ENCODE data around the gene TLR10.
"Not testable (repeated sequence)": the region's sequence is repeated elsewhere in the genome, so short reads cannot be mapped to it uniquely, and the experiment has no call there.

Gene TLR10

GRCh38 chr4:38768968-38769394 is 13.8 kb downstream of the TLR10 start:
- ATAC-seq (ENCODE audit: low read depth) = peak; percentile 67
- Mint-ChIP-seq H3K27me3 (no peaks in the 10 kb centered on the region), H3K27ac (peak overlapping the region; percentile 46)

GRCh38 chr4:38766940-38767339 is 15.8 kb downstream of the TLR10 start:
- not testable (repeated sequence) for H3K4me3 Mint-ChIP-seq; ATAC-seq (ENCODE audit: low read depth)

More at GRCh38 chr4:38768968-38769394, 13.8 kb downstream of the TLR10 start:
- peaks cover 42% of the 10 kb centered on the region for H3K36me3 Mint-ChIP-seq
- peak overlapping the region; percentile 37 for H3K4me3 Mint-ChIP-seq
- H3K9me3 Mint-ChIP-seq = peaks cover 7% of the 10 kb centered on the region
- DNase-seq (ENCODE audit: low spot score in 2 of 2) = no peak
- peaks cover 39% of the 10 kb centered on the region for H3K4me1 Mint-ChIP-seq

GRCh38 chr4:38765382-38765781 is 17.4 kb downstream of the TLR10 start:
- no peak overlapping the region for H3K4me3 Mint-ChIP-seq
- H3K27ac Mint-ChIP-seq = peak overlapping the region; percentile 86

More at GRCh38 chr4:38766940-38767339, 15.8 kb downstream of the TLR10 start:
- Mint-ChIP-seq H3K27ac (peak overlapping the region; percentile 56), H3K36me3 (peaks cover 33% of the 10 kb centered on the region), H3K4me1 (peaks cover 48% of the 10 kb centered on the region)
- H3K27me3 Mint-ChIP-seq; H3K9me3 Mint-ChIP-seq; DNase-seq (ENCODE audit: low spot score in 2 of 2): not testable (repeated sequence)

DNA sequence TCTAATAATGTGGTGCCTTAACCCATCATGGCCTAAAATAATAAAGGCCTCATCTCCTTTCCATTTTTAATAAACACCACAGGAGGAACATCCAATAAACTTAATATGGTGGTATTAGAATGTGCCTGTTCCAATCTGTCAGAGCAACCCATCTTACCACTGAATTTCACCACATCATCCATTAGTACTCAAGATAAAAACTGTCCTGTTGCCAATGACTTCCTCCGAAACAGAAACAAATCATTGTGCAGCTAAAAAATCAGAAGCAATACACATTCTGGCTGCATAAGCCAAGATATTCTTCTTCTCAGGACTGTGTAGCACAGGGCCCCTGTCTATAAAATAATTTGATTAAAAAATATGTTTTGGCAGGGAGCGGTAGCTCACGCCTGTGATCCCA is 18.5 kb downstream of the TLR10 start:
- H3K36me3 Mint-ChIP-seq = peaks cover 24% of the 10 kb centered on the region
- ATAC-seq (ENCODE audit: low read depth) (no peak), DNase-seq (ENCODE audit: low spot score in 2 of 2) (no peak)
- H3K4me1 Mint-ChIP-seq = peaks cover 44% of the 10 kb centered on the region
- peaks cover 5% of the 10 kb centered on the region for H3K9me3 Mint-ChIP-seq
- H3K27me3 Mint-ChIP-seq = no peaks in the 10 kb centered on the region
- peak overlapping the region; percentile 28 for H3K4me3 Mint-ChIP-seq
- H3K27ac Mint-ChIP-seq = peak overlapping the region; percentile 96

More at GRCh38 chr4:38765382-38765781, 17.4 kb downstream of the TLR10 start:
- Mint-ChIP-seq H3K4me1 (peaks cover 48% of the 10 kb centered on the region), H3K27me3 (no peaks in the 10 kb centered on the region), H3K36me3 (peaks cover 26% of the 10 kb centered on the region), H3K9me3 (peaks cover 5% of the 10 kb centered on the region)
- DNase-seq (ENCODE audit: low spot score in 2 of 2) = no peak
- ATAC-seq (ENCODE audit: low read depth) = no peak

GRCh38 chr4:38762560-38762959 is 20.2 kb downstream of the TLR10 start:
- Mint-ChIP-seq H3K27ac (peak overlapping the region; percentile 96), H3K36me3 (peaks cover 19% of the 10 kb centered on the region), H3K9me3 (peaks cover 5% of the 10 kb centered on the region), H3K4me1 (peaks cover 42% of the 10 kb centered on the region), H3K27me3 (no peaks in the 10 kb centered on the region), H3K4me3 (peak overlapping the region; percentile 64)
- ATAC-seq (ENCODE audit: low read depth) (no peak), DNase-seq (ENCODE audit: low spot score in 2 of 2) (peak in 1 of 2 donors; percentile 27)

GRCh38 chr4:38759790-38760122 is 23.0 kb downstream of the TLR10 start:
- DNase-seq (ENCODE audit: low spot score in 2 of 2) = no peak
- Mint-ChIP-seq H3K27ac (peak overlapping the region; percentile 83), H3K36me3 (peaks cover 2% of the 10 kb centered on the region), H3K4me3 (no peak overlapping the region), H3K4me1 (peaks cover 35% of the 10 kb centered on the region), H3K9me3 (no peaks in the 10 kb centered on the region), H3K27me3 (no peaks in the 10 kb centered on the region)
- no peak for ATAC-seq (ENCODE audit: low read depth)

GRCh38 chr4:38759113-38759789 is 23.5 kb downstream of the TLR10 start:
- peaks cover 34% of the 10 kb centered on the region for H3K4me1 Mint-ChIP-seq
- peaks cover 1% of the 10 kb centered on the region for H3K36me3 Mint-ChIP-seq
- peak; percentile 15 for ATAC-seq (ENCODE audit: low read depth)
- no peaks in the 10 kb centered on the region for H3K27me3 Mint-ChIP-seq
- H3K4me3 Mint-ChIP-seq = peak overlapping the region; percentile 43
- no peaks in the 10 kb centered on the region for H3K9me3 Mint-ChIP-seq
- DNase-seq (ENCODE audit: low spot score in 2 of 2) = peak; percentile 58 to 70
- H3K27ac Mint-ChIP-seq = peak overlapping the region; percentile 83

DNA sequence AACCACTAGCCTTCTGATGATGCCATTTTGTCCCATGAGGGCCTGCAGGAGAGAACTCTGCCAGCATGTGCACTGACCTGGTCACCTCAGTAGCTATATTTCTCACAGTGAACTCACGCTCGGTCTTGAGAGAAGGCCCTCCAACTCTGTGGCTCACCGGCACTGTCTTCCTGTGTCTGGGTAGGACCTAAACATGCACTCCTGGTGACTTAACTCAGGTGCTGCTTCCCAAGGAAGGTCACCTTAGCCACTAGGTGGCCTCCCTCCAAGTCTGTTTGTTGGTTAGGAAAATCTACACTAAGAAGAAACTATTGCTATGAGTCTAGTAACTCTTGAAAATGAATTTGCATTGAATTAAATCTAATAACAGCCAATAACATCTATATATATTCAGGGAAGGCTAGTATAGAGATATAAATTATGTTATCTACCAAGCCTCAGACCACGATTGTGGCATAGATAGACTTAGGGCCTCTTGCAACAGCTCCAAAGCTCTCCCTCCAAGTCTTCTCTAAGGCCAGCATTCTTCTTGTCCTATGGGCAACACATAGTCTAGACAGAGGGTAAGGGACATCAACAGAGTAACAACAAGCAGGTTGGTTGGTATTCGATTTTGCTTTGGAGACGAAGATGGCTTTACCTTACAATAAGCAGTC is 24.7 kb downstream of the TLR10 start:
- no peak overlapping the region for H3K4me3 Mint-ChIP-seq
- DNase-seq (ENCODE audit: low spot score in 2 of 2) (no peak), ATAC-seq (ENCODE audit: low read depth) (no peak)
- no peaks in the 10 kb centered on the region for H3K27me3 Mint-ChIP-seq
- H3K36me3 Mint-ChIP-seq = no peaks in the 10 kb centered on the region
- H3K4me1 Mint-ChIP-seq = peaks cover 28% of the 10 kb centered on the region
- no peaks in the 10 kb centered on the region for H3K9me3 Mint-ChIP-seq
- no peak overlapping the region for H3K27ac Mint-ChIP-seq

- peaks cover 5% of the 10 kb centered on the region for H3K36me3 Mint-ChIP-seq
- H3K27me3 Mint-ChIP-seq = no peaks in the 10 kb centered on the region
- peaks cover 5% of the 10 kb centered on the region for H3K9me3 Mint-ChIP-seq
- DNase-seq (ENCODE audit: low spot score in 2 of 2) (no peak), ATAC-seq (ENCODE audit: low read depth) (no peak)
- H3K27ac Mint-ChIP-seq = no peak overlapping the region
- H3K4me3 Mint-ChIP-seq = no peak overlapping the region
- peaks cover 3% of the 10 kb centered on the region for H3K4me1 Mint-ChIP-seq
Measured at GRCh38 chr4:38752941-38753806, 29.6 kb downstream of the TLR10 start.

DNA sequence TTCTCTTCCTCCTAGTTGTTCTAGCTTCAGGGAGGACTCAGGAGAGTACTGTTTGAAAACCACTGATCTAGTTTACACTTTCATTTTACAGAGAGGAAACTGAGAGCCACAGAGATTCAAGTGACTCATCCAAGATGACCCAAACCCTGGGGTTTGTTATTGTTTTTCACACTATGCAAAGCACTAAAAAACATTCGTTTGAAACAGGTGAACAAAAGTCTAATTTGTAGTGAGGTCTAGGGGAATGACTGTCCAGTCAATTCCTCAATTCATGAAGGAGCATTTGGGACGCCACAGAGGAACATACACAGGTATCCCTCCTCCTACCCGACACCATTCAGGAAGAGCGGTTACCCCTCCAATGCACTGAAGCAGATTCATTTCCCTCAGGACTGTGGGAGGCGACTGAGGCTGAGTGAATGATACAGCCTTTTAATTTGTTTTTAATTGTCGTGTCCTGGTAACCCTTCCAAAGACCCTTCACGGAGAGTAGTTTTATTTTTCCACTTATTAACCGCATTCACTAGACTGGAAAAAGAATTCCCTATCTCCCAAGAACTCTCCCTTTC is 30.3 kb downstream of the TLR10 start:
- peaks cover 6% of the 10 kb centered on the region for H3K9me3 Mint-ChIP-seq
- DNase-seq (ENCODE audit: low spot score in 2 of 2) (no peak), ATAC-seq (ENCODE audit: low read depth) (peak; percentile 35)
- no peak overlapping the region for H3K27ac Mint-ChIP-seq
- H3K27me3 Mint-ChIP-seq = no peaks in the 10 kb centered on the region
- peaks cover 5% of the 10 kb centered on the region for H3K36me3 Mint-ChIP-seq
- H3K4me3 Mint-ChIP-seq = no peak overlapping the region
- H3K4me1 Mint-ChIP-seq = peaks cover 3% of the 10 kb centered on the region

GRCh38 chr4:38751341-38752010 is 31.3 kb downstream of the TLR10 start:
- H3K27me3 Mint-ChIP-seq = no peaks in the 10 kb centered on the region
- H3K4me3 Mint-ChIP-seq = no peak overlapping the region
- peaks cover 12% of the 10 kb centered on the region for H3K9me3 Mint-ChIP-seq
- peaks cover 3% of the 10 kb centered on the region for H3K4me1 Mint-ChIP-seq
- peaks cover 10% of the 10 kb centered on the region for H3K36me3 Mint-ChIP-seq
- no peak overlapping the region for H3K27ac Mint-ChIP-seq
- DNase-seq (ENCODE audit: low spot score in 2 of 2) (no peak), ATAC-seq (ENCODE audit: low read depth) (no peak)

- ATAC-seq (ENCODE audit: low read depth) (no peak), DNase-seq (ENCODE audit: low spot score in 2 of 2) (no peak)
- Mint-ChIP-seq H3K4me1 (peaks cover 3% of the 10 kb centered on the region), H3K4me3 (no peak overlapping the region), H3K27me3 (no peaks in the 10 kb centered on the region), H3K27ac (no peak overlapping the region), H3K36me3 (peaks cover 10% of the 10 kb centered on the region), H3K9me3 (peaks cover 12% of the 10 kb centered on the region)
Measured at GRCh38 chr4:38749336-38749735, 33.5 kb downstream of the TLR10 start.

GRCh38 chr4:38747629-38748028 is 35.2 kb downstream of the TLR10 start:
- Mint-ChIP-seq H3K27me3 (no peaks in the 10 kb centered on the region), H3K27ac (no peak overlapping the region), H3K9me3 (peaks cover 12% of the 10 kb centered on the region), H3K36me3 (peaks cover 10% of the 10 kb centered on the region), H3K4me1 (peaks cover 7% of the 10 kb centered on the region), H3K4me3 (no peak overlapping the region)
- no peak for ATAC-seq (ENCODE audit: low read depth)
- DNase-seq (ENCODE audit: low spot score in 2 of 2) = no peak
